CD4-positive, alpha-beta T cell (primary cell): ENCODE data around the gene FBXW11. TPM values are rescaled to one million over a fixed set of nuclear protein-coding genes. Genes with fewer than 3 reads are reported as not detected.
A peak's percentile ranks its signal among the peaks of the same experiment; 100 is the strongest.

Source experiments
- ATAC-seq: fragments of 200-7000 bp; cut with Tn5 transposase; one replicate; pipeline ENCODE4 v1.10.0; 2022; ENCODE audit warnings: mild to moderate bottlenecking; ENCODE audit not compliant: poor library complexity
- CTCF ChIA-PET: fragments of 350-600 bp; sonication (Branson Sonifier 250); formaldehyde crosslinking; loops from one replicate; lab custom pipeline; 2021; ENCODE audit warnings: antibody characterized with exemption, inconsistent platforms; lab: Charles Lee
- POLR2A ChIA-PET: fragments of 350-600 bp; sonication (Branson Sonifier 250); formaldehyde crosslinking; loops from one replicate; lab custom pipeline; 2021; ENCODE audit warnings: antibody characterized with exemption, inconsistent platforms; lab: Charles Lee
- DNase-seq, 14 experiments: peaks; one replicate each; pipeline ENCODE4 v3.0.0-alpha.2; 2013 to 2020; ENCODE audit warnings: mixed read lengths in 2 of 14
- H3K27ac ChIP-seq, 2 donors: one replicate each; pipeline versions ENCODE4 v1.5.1 to v1.7.0; 2013; ENCODE audit warnings: low read length in 2 of 2, low read depth in 1 of 2, mild to moderate bottlenecking in 1 of 2
- H3K27me3 ChIP-seq, 2 experiments: 1 replicate in 1 of 2; 2 replicates in 1 of 2; pipeline versions ENCODE4 v1.6.1 to v1.7.0; 2013; ENCODE audit warnings: low read length in 2 of 2, control low read depth in 1 of 2, mild to moderate bottlenecking in 1 of 2, moderate library complexity in 1 of 2; ENCODE audit not compliant: insufficient read depth in 2 of 2, control insufficient read depth in 1 of 2
- H3K36me3 ChIP-seq: one replicate; pipeline ENCODE4 v1.6.1; 2013; ENCODE audit warnings: low read length, control low read depth; ENCODE audit not compliant: insufficient read depth
- H3K4me1 ChIP-seq: one replicate; pipeline ENCODE4 v1.6.1; 2013; ENCODE audit warnings: low read length, control low read depth; ENCODE audit not compliant: insufficient read depth
- H3K4me3 ChIP-seq: one replicate; pipeline ENCODE4 v1.5.1; 2013; ENCODE audit warnings: mild to moderate bottlenecking, low read length, moderate library complexity
- H3K9me3 ChIP-seq, 2 experiments: 1 replicate in 1 of 2; 2 replicates in 1 of 2; pipeline versions ENCODE4 v1.6.1 to v1.7.0; 2013; ENCODE audit warnings: low read length in 2 of 2, mild to moderate bottlenecking in 2 of 2, control low read depth in 1 of 2, moderate library complexity in 1 of 2; ENCODE audit not compliant: control insufficient read depth in 1 of 2, insufficient read depth in 1 of 2
- H3K27ac Mint-ChIP-seq: one replicate; pipeline ENCODE4 v1.8.0; 2020; ENCODE audit warnings: mixed read lengths
- H3K27me3 Mint-ChIP-seq: one replicate; pipeline ENCODE4 v1.8.0; 2021; ENCODE audit warnings: mixed read lengths
- H3K36me3 Mint-ChIP-seq: one replicate; pipeline ENCODE4 v1.8.0; 2021; ENCODE audit warnings: low read depth, mixed read lengths
- H3K4me1 Mint-ChIP-seq: one replicate; pipeline ENCODE4 v1.8.0; 2021; ENCODE audit warnings: low read depth, mixed read lengths
- H3K4me3 Mint-ChIP-seq: one replicate; pipeline ENCODE4 v1.8.0; 2020; ENCODE audit warnings: mild to moderate bottlenecking, mixed read lengths
- H3K9me3 Mint-ChIP-seq: one replicate; pipeline ENCODE4 v1.8.0; 2020; ENCODE audit warnings: mixed read lengths
- CTCF ChIP-seq: fragments of 200-600 bp; IDR thresholded peaks from one replicate; pipeline ENCODE4 v1.8.0; 2022; ENCODE audit warnings: antibody characterized with exemption, mild to moderate bottlenecking
- intact Hi-C, 2 experiments: fragments of 100-400 bp; cut with DNase I in 1 of 2; cut with micrococcal nuclease in 1 of 2; formaldehyde crosslinking; loops; one replicate each; pipeline versions ENCODE4 v1.15.1 to v1.9.0; 2023 to 2025; cut with DNase I, micrococcal nuclease
- total RNA-seq, 174 experiments: library from RNA in 2 of 174; stranded (reverse) in 2 of 174; gene quantifications; one replicate each; pipeline ENCODE4 v1.2.3 and lab custom pipeline; 2021 to 2026

Gene FBXW11
- total RNA-seq, 2 experiments from 2014 or later = 20.9 to 24.0 TPM

- Histone ChIP-seq H3K27me3 (no peaks in the 10 kb centered on the region), H3K36me3 (no peaks in the 10 kb centered on the region), H3K27ac (no peak overlapping the region), H3K4me1 (no peaks in the 10 kb centered on the region), H3K4me3 (no peak overlapping the region), H3K9me3 (no peaks in the 10 kb centered on the region)
- H3K9me3 Mint-ChIP-seq = no peaks in the 10 kb centered on the region
- no peak overlapping the region for H3K4me3 Mint-ChIP-seq
- DNase-seq (no peak), ATAC-seq (no peak)
- no peak for TF ChIP-seq CTCF
- no peaks in the 10 kb centered on the region for H3K36me3 Mint-ChIP-seq
- intact Hi-C loops = no loop called here
- ChIA-PET CTCF (no interaction called here), POLR2A (no interaction called here)
- H3K27me3 Mint-ChIP-seq = no peaks in the 10 kb centered on the region
- no peaks in the 10 kb centered on the region for H3K4me1 Mint-ChIP-seq
- no peak overlapping the region for H3K27ac Mint-ChIP-seq
These were observed 164.3 kb downstream of the FBXW11 start for GRCh38 chr5:171841984-171842776.

- no peak overlapping the region for H3K4me3 ChIP-seq
- no peaks in the 10 kb centered on the region for H3K4me1 ChIP-seq
- no peaks in the 10 kb centered on the region for H3K27me3 Mint-ChIP-seq
- ChIA-PET POLR2A (no interaction called here), CTCF (no interaction called here)
- no peaks in the 10 kb centered on the region for H3K4me1 Mint-ChIP-seq
- no peaks in the 10 kb centered on the region for H3K36me3 Mint-ChIP-seq
- H3K27ac ChIP-seq = no peak overlapping the region
- no peaks in the 10 kb centered on the region for H3K36me3 ChIP-seq
- no peak overlapping the region for H3K27ac Mint-ChIP-seq
- no peaks in the 10 kb centered on the region for H3K27me3 ChIP-seq
- H3K9me3 ChIP-seq = no peaks in the 10 kb centered on the region
- no peak for TF ChIP-seq CTCF
- H3K4me3 Mint-ChIP-seq = no peak overlapping the region
- DNase-seq = peak in 2 of 14 experiments; percentile 9 to 12
- no peak for ATAC-seq
- intact Hi-C loops = no loop called here
- no peaks in the 10 kb centered on the region for H3K9me3 Mint-ChIP-seq
These were observed 165.5 kb downstream of the FBXW11 start for GRCh38 chr5:171840711-171841522.

GRCh38 chr5:171840066-171840465 is 166.4 kb downstream of the FBXW11 start:
- H3K4me3 Mint-ChIP-seq = no peak overlapping the region
- Histone ChIP-seq H3K4me1 (no peaks in the 10 kb centered on the region), H3K9me3 (no peaks in the 10 kb centered on the region), H3K27me3 (no peaks in the 10 kb centered on the region), H3K27ac (no peak overlapping the region), H3K4me3 (no peak overlapping the region), H3K36me3 (no peaks in the 10 kb centered on the region)
- ATAC-seq = no peak
- H3K36me3 Mint-ChIP-seq = no peaks in the 10 kb centered on the region
- H3K4me1 Mint-ChIP-seq = no peaks in the 10 kb centered on the region
- ChIA-PET CTCF (no interaction called here), POLR2A (no interaction called here)
- no peak for DNase-seq
- no peak for TF ChIP-seq CTCF
- intact Hi-C loops = no loop called here
- no peaks in the 10 kb centered on the region for H3K27me3 Mint-ChIP-seq
- no peaks in the 10 kb centered on the region for H3K9me3 Mint-ChIP-seq
- H3K27ac Mint-ChIP-seq = no peak overlapping the region
